CD4-positive, alpha-beta T cell treated with Interleukin-10 for 1 hour (primary cell): Measurements from ENCODE around the gene IL17REL.

ENCODE experiments used
- DNase-seq: peaks from one replicate; pipeline ENCODE4 v3.0.0-alpha.2; 2020

The IL17REL gene

DNA sequence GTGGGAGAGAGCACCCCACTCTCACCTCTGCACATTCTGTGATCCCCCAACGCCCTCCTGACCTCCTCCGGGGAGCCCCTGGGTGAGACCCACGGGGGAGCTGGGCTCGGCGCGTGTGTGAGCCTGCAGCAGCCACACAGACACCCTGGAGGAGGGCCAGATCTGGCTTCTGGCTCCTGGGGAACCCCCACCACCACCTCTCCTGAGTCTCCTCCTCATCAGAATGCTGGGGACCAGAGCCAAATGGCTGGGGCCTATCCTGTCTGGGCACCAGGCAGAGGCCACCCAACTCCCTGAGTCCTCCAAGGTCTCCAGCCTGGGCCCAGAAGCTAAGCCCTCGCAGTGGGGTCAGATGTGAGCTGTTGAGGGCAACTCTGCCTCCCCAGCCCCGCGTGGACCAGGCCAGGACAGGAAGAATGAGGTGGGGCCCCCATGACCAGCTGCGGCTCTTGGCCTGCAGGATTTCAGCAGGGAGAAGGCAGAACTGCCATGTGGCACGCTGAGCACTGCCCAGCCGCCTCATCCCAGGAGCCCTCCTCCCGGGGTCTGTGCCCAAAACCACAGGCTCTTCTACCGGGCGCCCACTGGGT lies 57.5 kb downstream of the IL17REL start:
- DNase-seq: no peak

DNA sequence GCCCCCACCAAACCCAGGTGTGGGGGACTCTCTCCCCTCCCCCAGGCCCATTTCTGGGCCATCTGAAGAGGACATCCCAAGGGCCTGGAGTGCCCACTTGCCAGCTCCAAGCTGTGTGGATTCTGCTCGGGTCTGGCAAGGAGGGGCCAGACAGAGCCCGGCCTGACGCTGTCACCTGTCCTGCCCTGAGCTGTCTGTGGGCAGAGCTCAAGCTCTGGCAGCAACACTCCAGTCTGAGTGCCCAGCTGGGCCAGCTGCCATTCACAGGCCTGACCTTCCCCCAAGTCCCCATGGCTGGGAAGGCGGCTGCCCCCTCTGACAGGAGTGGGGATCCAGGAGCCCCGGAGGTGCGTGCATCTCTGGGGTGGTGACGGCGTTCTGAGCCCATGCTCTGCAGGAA lies 58.2 kb downstream of the IL17REL start:
- DNase-seq: no peak

DNA sequence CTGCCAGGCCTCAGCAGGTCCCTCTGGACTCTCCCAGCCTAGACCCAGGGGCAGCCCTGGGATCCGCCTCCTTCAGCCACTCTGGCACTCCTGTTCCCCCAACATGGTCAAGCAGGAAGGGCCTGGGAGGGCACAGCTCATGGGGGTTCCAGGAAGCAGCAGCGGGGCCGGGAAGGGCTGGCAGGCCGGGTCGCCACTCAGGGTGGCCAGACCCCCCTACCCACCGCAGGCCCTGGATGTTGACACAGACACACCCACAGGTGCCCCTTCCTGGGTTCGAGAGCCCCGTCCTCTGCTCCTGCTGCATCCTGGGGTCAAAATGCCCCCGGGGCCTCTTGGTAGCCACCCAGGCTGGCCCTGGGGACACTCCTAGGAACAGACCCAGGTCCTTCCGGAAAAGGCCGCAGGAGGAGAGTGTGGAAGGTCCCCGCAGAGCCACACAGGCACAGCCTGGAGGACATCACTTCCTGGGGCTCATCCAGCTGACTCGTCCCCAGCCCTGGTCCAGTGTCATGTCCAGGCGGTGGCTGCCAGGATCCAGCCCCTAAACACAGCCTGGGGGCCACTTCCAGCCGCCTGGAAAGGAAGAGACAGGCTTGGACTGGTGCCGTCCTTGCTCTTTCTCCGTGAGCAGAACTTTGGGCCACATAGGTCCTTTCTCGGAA lies 58.8 kb downstream of the IL17REL start:
- DNase-seq: no peak

DNA sequence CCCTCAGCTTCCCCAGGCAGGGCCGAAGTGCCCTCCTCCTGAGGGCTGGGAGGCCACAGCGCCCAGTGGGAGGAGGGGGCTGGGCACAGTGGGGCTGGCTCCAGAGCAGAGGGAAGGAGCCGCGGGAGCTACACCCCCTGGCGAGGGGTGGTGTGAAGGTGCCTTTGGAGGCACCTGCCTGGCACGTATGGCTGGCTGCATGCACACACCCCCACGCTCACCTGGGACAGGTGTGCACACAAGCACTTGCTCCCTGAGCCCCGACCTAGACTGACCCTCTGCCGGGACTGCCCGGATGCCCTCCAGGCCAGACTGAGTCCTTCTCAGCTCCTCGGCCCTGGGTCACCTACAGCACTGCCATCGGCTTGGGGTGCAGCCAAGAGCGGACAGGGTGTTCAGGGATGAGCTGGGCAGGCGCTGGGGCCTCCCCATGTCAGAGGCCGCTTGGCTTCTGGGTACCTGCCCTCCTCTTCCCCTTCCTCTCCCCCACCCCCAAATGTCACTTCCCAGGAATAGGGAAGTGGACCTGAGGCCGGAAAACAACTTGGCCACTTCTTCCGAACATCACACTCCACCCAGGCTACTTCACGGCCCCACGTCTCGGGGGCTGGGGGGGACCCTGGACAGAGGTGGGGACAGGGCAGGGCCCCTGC lies 59.4 kb downstream of the IL17REL start:
- no peak for DNase-seq

DNA sequence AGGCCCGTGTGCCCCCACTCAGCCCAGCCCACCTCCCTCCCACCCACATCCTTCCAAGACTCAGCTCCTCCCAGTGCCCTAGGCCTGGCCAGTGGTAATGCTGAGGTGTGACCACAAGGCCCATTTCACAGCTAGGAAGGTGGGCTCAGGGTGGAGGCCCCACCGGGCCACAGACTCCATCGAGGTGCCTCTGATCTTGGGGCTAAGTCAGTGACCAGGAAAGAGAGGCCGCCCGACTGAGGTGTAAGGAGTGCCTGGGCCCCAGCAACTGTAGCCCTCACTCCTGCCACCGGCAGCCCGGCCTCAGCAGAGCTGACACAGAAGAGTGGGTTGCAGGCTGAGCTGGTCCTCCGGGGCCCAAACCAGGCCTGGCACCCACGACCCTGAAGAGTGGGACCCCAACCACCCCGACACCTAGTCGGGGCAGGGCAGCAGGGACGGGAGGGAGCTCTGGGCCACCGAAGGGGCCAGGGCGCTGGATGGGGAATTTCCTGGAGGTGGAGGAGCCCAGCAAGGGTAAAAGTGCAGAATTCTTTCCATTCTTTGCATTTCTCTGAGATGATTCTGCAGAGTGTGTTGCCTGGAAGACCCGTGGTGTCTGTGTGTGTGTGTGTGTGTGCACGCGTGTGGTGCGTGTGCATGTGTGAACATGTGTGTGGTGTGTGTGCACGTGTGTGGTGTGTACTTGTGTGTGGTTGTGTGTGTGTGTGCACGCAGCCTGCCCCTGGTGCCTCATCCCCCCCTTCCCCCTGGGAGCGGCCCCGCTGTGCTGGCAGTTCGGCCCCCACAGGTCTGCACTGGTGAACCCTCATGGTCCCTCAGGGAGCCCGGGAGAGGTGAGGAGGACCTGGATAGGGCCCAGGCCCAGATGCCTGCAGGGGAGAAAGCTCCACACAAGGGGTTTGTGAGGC lies 60.3 kb downstream of the IL17REL start:
- no peak for DNase-seq

DNA sequence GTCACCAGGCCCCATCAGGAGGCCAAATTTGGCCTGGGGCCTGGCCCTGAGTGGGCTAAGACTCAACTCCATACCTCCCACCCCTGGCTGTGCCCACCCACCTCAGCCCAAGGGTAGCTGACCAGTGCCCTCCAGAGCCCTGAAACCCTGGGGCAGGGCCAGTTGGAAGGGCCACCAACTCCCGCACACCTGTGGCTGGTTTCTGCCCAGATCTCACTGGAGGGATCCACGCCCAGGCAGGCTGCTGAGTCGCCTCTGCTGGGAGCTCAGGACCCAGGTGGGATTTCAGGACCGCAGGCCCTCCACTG lies 60.9 kb downstream of the IL17REL start:
- DNase-seq: no peak

DNA sequence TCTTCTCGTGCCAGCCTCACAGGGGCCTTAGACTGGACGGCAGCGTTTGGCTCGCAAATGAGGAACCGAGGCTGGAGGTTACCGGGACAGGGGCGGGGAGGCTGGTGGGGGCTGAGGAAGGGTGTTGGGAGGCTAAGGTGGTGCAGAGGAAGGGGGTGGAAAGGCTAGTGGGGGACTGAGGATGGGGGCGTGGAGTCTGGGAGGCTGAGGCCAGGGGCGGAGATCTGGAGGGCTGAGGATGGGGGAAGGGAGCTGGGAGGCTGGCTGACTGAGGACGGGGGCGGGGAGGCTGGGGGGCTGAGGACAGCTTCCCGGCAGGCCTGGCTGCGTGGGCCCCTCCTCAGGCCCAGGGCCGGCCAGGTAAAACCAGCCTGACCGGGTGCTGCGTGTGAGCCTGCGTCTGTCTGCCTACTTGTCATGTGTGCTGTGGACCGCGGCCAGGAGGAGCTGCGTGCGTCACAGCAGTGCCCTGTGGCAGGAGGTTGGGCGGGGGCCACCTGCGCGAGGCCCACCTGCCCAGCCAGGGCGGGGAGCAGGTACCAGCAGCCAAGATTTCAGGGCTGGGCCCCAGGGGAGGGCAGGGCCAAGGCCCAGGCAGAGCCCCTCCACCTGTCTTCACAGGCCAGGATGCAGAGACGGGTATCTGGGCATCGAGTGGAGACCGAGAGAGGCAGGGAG lies 61.4 kb downstream of the IL17REL start:
- DNase-seq: no peak

DNA sequence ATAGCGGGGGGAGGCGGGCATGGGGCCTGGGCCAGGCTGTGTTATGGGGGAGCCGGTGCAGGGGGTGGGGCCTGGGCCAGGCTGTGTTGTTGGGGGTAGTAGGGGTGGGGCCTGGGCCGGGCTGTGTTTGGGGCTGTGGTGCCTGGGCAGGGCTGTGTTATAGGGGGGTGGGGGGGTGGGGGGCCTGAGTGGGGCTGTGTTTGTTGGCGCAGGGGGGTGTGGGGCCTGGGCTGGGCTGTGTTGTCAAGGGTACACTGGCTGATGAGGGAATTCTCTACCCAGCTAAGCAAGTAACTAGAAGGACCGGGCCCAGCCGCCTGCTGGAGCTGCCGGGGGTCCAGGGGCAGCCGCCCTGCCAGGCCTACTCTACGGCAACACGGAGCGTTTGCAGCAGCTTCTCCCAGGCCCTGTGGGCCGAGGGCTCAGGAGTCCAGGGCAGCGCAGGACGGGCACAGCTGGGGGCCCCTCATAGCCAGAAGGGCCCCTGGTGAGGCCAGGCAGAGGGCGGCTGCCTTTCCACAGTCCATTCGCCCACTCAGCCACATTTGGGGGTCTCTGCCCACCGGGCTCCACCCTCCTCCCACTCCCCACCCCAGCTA lies 62.1 kb downstream of the IL17REL start:
- DNase-seq: no peak

DNA sequence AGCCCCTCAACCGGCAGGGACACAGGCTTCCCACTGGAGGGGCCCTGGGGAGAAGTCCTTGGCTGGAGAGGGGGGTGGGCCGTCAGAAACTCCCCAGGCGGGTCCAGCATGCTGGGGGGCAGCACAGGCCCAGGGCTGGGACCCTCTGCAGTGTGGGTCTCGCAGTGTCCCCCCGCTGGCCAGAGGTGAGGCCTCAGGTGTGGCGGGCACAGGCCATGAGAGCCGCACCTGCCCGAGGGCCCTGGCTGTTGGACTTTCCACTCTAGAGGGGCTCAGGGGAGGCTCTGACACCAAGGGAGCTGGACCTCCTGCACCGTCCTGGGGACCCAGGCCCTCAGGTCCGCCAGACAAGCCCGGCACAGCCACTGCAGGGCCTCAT lies 62.7 kb downstream of the IL17REL start:
- no peak for DNase-seq

DNA sequence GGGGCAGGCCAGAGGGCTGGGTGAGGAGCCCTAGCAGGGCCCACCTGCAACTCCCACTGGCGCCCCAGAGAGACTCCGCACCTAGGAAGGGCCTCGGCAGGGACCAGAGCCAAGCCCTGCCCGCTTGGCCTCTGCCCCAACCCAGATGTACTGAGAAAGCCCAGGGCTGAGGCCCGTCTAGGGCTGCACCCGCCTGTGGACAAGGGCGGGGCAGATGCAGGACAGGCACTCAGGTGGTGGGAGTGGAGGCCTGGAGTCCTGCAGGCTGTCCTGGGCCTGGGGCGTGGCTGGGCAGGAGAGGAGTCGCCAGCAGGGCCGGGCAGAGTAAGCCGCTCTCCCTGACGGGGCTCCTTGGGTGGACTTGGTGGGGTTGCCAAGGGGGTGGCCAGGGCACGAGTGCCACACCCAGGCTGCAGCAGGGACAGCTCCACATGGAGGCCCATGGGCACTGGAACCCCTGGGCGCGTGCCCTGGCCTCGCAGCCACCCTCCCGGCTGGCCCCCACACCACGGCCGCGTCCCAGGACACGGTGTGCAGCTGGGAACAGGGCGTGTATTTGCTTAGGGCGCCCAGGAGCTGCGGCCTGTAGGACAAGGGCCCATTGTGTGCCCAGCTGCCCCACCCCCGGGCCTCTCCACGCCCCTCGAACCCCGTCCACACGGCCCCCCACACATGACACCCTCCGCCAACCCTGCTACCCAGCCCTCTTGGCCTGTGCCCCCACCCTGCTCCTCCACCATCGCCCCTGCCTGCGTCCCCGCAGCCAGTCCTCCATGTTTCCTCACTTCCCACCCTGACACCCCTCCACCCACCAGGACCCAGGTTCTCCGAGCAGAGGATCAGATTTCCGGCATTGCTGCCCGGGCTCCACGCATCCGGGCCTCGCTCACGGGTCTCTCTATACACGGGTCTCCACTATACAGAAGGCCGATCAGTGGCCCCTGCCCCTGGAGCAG lies 63.3 kb downstream of the IL17REL start:
- DNase-seq: no peak

DNA sequence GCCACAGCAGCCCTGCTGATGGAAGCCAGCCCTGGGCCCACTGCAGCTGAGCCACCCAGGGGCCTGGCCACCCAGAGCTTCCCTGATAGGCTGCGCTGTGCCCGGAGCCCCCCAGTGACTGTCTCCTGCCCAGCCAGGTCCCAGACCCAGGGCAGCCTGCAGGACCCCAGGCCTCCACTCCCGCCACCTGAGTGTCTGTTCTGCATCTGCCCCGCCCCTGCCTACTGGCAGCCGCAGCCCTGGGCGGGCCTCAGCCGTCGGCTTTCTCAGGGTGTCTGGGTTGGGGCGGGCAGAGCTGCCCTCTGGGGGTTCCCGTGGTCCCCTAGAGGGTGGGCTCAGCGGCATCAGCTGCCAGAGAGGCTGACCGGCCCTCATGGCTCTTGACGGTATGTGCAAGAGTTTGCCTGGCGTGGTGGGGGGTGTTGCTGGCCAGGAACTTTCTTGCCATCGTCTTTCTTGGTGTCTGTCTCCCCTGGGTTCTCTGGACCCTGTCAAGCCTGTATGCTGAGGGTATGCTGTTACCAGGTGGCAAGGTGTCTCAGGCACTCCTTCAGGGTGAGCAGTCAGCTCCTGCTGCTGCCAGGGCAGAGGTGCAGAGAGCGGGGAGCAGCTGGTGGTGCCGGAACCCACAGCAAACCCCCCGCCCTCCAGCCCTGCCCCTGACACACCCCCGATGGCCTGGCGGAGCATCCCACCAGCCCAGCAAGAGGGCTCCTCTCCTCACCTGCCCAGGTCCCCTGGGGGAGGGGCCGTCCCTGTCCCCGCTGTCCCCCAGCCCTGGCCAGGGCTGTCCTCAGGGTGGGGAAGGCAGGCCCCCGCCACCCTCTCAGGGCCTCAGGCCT lies 64.2 kb downstream of the IL17REL start:
- no peak for DNase-seq

DNA sequence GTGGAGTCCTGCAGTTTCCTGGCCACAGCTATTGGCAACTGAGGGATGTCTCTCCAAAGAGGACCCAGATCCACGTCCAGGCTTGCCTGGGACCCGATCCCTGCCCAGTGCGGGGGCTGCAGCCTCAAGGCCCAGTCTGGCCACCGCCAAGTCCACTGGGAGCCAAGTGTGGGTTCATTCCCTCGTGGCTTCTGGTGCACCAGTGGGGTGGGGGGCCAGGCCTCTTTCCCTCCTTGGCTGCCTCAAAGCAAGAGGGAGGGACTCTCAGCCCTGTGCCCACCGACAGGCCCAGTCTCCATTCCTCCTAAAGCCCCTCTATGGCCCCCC lies 65.3 kb downstream of the IL17REL start:
- no peak for DNase-seq

DNA sequence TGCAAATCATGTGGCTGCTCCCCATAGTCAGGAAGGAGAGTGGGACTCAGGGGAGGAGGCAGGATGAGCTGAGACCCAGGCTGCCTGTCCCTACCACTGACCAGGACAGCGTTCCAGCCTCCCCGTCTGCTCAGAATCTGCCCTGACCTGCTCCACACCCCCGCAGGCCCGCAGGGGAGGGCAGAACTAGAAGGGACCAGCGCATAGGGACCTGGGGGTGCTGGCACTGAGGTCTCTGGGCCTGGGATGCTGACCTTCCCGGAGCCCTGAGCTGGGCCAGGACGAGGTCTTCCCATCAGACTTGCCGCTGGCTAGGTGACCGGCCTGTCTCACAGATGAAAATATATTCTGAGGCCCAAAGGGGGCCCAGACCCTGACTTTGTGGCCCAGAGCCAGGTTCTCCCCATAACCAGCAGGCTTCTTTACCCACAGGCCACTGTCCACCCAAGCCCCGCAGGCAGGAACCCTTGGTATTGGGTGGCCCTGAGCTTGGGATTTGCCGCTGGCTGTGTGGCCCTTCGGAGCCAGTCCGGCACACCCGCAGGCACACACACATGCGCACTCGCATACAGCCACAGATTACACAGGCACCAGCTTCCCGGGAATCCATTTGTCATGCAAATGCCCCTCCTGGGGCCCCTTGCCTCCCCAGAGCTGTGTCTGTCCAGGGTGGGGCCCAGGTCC lies 65.8 kb downstream of the IL17REL start:
- no peak for DNase-seq

DNA sequence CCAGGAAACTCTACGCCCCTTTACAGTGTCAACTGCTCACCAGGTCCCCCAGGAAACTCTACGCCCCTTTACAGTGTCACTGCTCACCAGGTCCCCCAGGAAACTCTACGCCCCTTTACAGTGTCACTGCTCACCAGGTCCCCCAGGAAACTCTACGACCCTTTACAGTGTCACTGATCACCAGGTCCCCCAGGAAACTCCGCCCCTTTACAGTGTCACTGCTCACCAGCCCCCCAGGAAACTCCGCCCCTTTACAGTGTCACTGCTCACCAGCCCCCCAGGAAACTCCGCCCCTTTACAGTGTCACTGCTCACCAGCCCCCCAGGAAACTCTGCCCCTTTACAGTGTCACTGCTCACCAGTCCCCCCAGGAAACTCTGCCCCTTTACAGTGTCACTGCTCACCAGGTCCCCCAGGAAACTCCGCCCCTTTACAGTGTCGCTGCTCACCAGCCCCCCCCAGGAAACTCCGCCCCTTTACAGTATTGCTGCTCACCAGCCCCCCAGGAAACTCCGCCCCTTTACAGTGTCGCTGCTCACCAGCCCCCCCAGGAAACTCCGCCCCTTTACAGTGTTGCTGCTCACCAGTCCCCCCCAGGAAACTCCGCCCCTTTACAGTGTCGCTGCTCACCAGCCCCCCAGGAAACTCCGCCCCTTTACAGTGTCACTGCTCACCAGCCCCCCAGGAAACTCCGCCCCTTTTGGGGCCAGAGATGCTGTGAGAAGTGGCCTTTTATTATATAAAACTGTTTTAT lies 67.3 kb downstream of the IL17REL start:
- DNase-seq: peak; percentile 87
